ENCODE measurements around the gene DIS3L2.
"Not testable (repeated sequence)": the region's sequence is repeated elsewhere in the genome, so short reads cannot be mapped to it uniquely, and the experiment has no call there.

The DIS3L2 gene

DNA sequence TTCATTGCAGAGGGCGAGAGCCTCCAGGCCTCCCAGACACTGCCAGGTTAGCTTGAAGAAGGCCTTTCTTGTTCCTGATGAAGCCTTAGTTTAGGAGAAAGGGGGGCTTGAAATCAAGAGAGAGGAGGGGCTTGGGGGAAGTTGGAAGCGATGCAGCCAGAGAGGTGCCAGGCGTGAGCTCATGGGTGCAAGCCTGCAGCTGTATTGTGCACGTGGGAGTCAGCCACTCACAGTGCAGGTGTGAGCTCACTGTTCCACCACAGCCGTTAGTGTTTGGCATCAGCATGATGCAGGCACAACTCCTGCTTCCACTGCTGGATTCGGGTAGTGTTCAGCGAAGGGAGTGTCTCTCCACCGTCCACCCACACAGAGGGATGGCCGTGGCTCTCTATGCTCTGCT lies 348.6 kb downstream of the DIS3L2 start:
- no peak for DNase-seq (ENCODE audit: low spot score)
- POLR2A ChIA-PET (ENCODE audit: low non-redundant PET): no interaction called here
- H3K27ac ChIP-seq: no peak overlapping the region
- CTCF ChIA-PET: no interaction called here
- TF ChIP-seq, protein P1, sequence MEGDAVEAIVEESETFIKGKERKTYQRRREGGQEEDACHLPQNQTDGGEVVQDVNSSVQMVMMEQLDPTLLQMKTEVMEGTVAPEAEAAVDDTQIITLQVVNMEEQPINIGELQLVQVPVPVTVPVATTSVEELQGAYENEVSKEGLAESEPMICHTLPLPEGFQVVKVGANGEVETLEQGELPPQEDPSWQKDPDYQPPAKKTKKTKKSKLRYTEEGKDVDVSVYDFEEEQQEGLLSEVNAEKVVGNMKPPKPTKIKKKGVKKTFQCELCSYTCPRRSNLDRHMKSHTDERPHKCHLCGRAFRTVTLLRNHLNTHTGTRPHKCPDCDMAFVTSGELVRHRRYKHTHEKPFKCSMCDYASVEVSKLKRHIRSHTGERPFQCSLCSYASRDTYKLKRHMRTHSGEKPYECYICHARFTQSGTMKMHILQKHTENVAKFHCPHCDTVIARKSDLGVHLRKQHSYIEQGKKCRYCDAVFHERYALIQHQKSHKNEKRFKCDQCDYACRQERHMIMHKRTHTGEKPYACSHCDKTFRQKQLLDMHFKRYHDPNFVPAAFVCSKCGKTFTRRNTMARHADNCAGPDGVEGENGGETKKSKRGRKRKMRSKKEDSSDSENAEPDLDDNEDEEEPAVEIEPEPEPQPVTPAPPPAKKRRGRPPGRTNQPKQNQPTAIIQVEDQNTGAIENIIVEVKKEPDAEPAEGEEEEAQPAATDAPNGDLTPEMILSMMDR (conservative IDR thresholded peaks at IDR 0.05; ENCODE audit: low read depth): no peak

DNA sequence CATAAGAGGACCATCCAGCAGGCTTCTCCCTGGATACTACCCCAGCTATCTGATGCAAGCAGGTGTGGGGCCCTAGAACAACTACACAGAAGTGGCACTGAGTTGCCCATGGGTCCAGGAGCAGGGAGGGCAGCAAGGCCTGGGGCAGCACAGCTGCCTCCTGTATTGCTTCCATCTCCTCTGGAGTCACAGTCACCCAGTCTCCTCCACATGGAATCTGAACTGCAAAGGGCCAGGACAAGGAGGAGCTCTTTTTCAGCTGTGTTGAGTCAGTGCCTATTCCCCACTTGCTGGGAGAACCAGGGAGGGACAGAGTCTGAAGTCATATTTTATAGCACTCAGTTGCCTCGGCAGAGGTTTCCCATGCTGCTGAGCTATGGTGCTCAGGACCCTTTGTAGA lies 349.2 kb downstream of the DIS3L2 start:
- DNase-seq (ENCODE audit: low spot score): no peak
- H3K27ac ChIP-seq: no peak overlapping the region
- CTCF ChIA-PET: no interaction called here
- POLR2A ChIA-PET (ENCODE audit: low non-redundant PET): no interaction called here
- TF ChIP-seq, protein P1 (conservative IDR thresholded peaks at IDR 0.05; ENCODE audit: low read depth): no peak

DNA sequence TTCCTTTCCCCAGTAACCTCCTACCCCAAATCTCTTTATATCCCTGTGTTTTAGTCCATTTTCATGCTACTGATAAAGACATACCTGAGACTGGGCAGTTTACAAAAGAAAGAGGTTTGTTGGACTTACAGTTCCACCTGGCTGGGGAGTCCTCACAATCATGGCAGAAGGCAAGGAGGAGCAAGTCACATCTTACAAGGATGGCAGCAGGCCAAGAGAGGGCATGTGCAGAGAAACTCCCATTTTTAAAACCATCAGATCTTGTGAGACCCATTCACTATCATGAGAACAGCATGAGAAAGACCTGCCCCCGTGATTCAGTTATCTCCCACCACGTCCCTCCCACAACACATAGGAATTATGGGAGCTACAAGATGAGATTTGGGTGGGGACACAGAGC lies 352.1 kb downstream of the DIS3L2 start:
- CTCF ChIA-PET; DNase-seq (ENCODE audit: low spot score); POLR2A ChIA-PET (ENCODE audit: low non-redundant PET): not testable (repeated sequence)
- peak overlapping the region; percentile 95; the same call in 1 of the 2 replicates for H3K27ac ChIP-seq

DNA sequence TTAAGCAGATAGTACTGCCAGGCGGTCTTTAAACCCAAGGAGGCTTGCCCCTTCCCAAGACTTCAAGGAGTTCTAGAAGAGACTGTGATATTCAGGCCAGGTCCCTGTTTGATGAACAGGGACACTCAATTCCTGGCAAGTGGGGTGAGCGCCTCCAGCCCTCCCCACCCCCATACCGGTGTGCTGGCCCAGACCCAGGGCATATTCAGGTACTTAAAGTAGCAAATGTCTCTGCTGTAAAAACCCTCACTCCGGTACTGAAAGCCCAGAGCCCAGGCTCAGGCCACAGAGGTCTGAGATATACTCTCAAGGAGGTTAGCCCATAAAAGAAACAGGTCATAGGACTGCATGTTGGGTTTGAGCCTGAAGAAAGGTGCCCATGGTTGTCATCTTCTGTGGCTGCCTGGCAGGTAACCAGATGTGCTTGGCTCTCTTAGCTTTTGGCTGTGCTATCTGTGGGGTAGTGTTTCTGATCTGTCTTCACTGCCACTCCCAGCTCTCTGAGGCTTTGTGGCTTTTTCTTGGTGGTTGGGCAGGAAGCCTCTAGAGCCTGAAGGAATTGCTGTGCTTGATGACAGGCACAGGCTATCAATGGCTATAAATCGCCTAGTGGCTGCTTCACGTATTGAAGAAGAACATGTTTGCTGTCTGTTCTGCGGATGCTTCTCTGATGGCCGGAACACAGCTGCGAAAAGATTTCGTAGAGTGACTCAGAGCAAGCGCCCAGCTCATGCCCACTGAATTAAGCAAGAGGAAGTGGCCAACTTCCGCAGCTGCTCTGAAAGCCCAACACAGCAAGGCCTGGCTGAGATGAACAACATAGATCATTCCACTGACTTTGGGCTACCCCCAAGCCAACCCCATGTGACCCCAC lies 353.8 kb downstream of the DIS3L2 start:
- CTCF ChIA-PET: interaction anchor here (0.7 to 1.2 kb wide), 4 partner anchors 51 to 415 kb away, joined by 3 to 6 read pairs (median 4); partner anchors contain the start of gene NPPC
- TF ChIP-seq, protein P1 (conservative IDR thresholded peaks at IDR 0.05; ENCODE audit: low read depth): peak; percentile 43
- peak overlapping the region; percentile 95 for H3K27ac ChIP-seq
- DNase-seq (ENCODE audit: low spot score): peak; percentile 82
- POLR2A ChIA-PET (ENCODE audit: low non-redundant PET): interaction anchor here (0.9 kb wide), 1 partner anchor 8 kb away, joined by 3 read pairs; no protein-coding TSS in a partner anchor

DNA sequence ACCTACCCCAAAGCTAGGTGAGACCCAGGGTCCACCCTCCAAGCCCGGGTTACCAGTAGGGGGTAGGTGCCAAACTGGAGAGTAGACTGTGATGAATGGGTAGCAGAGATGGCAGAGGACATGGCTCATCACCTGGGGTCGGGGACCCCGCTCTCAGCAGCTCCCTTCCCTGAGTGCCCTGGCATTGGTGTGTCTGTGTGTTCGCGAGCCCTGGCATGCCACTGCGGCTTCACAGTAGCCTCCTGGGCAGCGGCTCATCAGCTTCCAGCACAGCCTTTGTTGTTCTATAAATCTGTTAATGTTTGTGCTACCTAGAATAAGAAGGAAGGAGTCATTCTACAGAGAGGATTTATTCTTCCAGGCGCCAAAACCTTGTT lies 354.4 kb downstream of the DIS3L2 start:
- H3K27ac ChIP-seq: peak overlapping the region; percentile 95
- DNase-seq (ENCODE audit: low spot score): no peak
- ChIA-PET POLR2A (ENCODE audit: low non-redundant PET) (interaction anchor here (0.9 kb wide), 1 partner anchor 9 kb away, joined by 3 read pairs; no protein-coding TSS in a partner anchor), CTCF (interaction anchor here (0.7 to 1.2 kb wide), 3 partner anchors 52 to 416 kb away, joined by 3 to 6 read pairs (median 5); partner anchors contain the start of gene NPPC)
- TF ChIP-seq, protein P1 (conservative IDR thresholded peaks at IDR 0.05; ENCODE audit: low read depth): no peak

DNA sequence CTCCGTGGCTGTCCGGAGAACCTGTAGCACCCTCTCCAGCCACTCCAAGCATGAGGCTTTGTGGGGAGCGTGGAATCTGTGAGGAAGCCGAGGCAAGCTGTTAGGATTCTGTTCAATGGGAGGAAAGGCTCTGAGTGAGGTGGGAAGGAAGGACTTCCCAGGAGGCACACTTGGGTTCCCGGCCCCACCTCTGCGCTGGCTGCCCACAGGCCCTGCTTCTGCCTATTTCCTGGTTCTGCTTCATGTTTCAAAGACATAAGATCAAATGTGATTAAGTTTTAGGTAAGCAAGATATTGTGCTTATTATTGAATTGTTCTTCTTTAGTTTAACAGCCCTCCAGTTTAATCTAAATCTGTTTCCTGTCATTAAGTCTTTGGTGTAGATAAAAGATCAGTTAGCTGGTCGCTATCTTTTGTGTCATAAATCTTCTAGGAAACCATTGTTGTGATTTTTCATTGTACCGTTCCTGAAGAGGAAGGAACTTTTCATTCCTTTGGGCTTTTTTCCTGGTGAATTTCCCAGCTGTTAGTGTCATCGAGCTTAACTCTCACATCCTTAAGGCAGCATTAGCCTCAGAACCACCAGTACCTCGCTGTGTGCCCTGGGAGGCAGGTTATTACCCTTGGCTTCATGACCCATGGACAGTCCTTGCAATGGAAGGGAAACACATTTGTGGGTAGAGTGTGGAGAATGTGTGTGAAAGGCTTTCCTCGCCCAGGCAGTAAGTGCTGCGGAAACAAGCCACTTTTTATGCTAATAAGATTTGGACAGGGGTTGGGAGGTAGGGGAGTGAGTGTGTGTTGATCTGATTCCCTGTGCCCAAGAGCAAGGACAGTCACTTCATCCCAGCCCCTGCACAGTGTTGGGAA lies 355.2 kb downstream of the DIS3L2 start:
- TF ChIP-seq, protein P1 (conservative IDR thresholded peaks at IDR 0.05; ENCODE audit: low read depth): no peak
- ChIA-PET CTCF (no interaction called here), POLR2A (ENCODE audit: low non-redundant PET) (no interaction called here)
- DNase-seq (ENCODE audit: low spot score): no peak
- peak overlapping the region; percentile 95 for H3K27ac ChIP-seq

Data from RWPE1 (cell line).